K562 (cell line): ENCODE results near the gene LGALS8. TPM values are rescaled to one million over a fixed set of nuclear protein-coding genes. Genes with fewer than 3 reads are reported as not detected.

Experiments used
- ELF4 ChIP-seq: fragments of 450-650 bp; formaldehyde crosslinking; IDR thresholded peaks from 2 replicates; pipeline ENCODE4 v1.4.0; 2022; ENCODE audit warnings: missing genetic modification characterization
- NFE2 ChIP-seq: IDR thresholded peaks from 2 replicates; pipeline ENCODE4 v1.6.1; 2014; ENCODE audit warnings: antibody characterized with exemption, low read depth
- NFIC ChIP-seq: fragments of 450-650 bp; IDR thresholded peaks from 2 replicates; pipeline ENCODE4 v1.6.1; 2017; ENCODE audit warnings: mild to moderate bottlenecking, inconsistent platforms
- NR2F6 ChIP-seq: fragments of 450-650 bp; formaldehyde crosslinking; IDR thresholded peaks from 2 replicates; pipeline ENCODE4 v1.4.0; 2020; ENCODE audit warnings: mild to moderate bottlenecking
- SMAD3 ChIP-seq: fragments of 450-650 bp; formaldehyde crosslinking; conservative IDR thresholded peaks from 2 replicates; pipeline ENCODE4 v1.4.0; 2020; ENCODE audit warnings: mild to moderate bottlenecking
- STAG1 ChIP-seq: sonication (generic); formaldehyde crosslinking; IDR thresholded peaks from 2 replicates; pipeline ENCODE4 v1.5.0; 2020; ENCODE audit warnings: missing genetic modification reagents, borderline replicate concordance
- polyA plus RNA-seq, 8 experiments: library from polyadenylated mRNA; depleted of rRNA in 4 of 8; stranded (reverse) in 5 of 8; unstranded in 3 of 8; fragments of >200 nt; fragmentation: Nextera tagmentation in 2 of 8; fragmentation: Illumina TruSeq in 1 of 8; extraction: Ambion mirVana in 2 of 8; extraction: Trizol in 1 of 8; gene quantifications; 2 replicates each; pipeline versions ENCODE4 v1.2.1 to v1.2.3, GENCODE V29; 2011 to 2014; ENCODE audit warnings: inconsistent platforms in 1 of 8, missing spikeins in 1 of 8
- total RNA-seq, 7 experiments: library from RNA; depleted of rRNA in 6 of 7; stranded (reverse); fragments of >200 nt in 6 of 7; fragmentation: Illumina TruSeq in 2 of 7; extraction: Trizol in 2 of 7; gene quantifications; 2 replicates each; pipeline versions ENCODE4 v1.2.1 to v1.2.3, GENCODE V29; 2011 to 2021; ENCODE audit warnings: low replicate concordance in 1 of 7
- TF ChIP-seq, protein P1 (sequence below): sonication (generic); formaldehyde crosslinking; IDR thresholded peaks from 2 replicates; pipeline ENCODE4 v1.8.1; 2023; ENCODE audit warnings: mild to moderate bottlenecking, missing genetic modification reagents
- TF ChIP-seq, protein P2 (sequence below): fragments of 450-650 bp; IDR thresholded peaks from 2 replicates; pipeline ENCODE4 v1.7.1; 2018; ENCODE audit warnings: mild to moderate bottlenecking, low read depth; ENCODE audit not compliant: partially characterized antibody
- TF ChIP-seq, protein P3 (sequence below): sonication (generic); IDR thresholded peaks from 2 replicates; pipeline ENCODE4 v1.6.1; 2016
- TF ChIP-seq, protein P4 (sequence below): sonication (generic); formaldehyde crosslinking; IDR thresholded peaks from 2 replicates; pipeline ENCODE4 v1.8.0; 2022; ENCODE audit warnings: mild to moderate bottlenecking, missing genetic modification reagents
- TF ChIP-seq, protein P5 (sequence below): fragments of 250-450 bp; sonication (Bioruptor Pico); IDR thresholded peaks from 2 replicates; pipeline ENCODE4 v1.4.0; 2020; ENCODE audit warnings: mild to moderate bottlenecking
- TF ChIP-seq, protein P6 (sequence below): fragments of 250-450 bp; sonication (Bioruptor Pico); IDR thresholded peaks from 2 replicates; pipeline ENCODE4 v1.8.0; 2021; ENCODE audit warnings: mild to moderate bottlenecking, moderate library complexity

LGALS8 gene
- total and polyA plus RNA-seq, 9 of the 15 experiments (the other 6 are each of a cell fraction or from before 2014, with no cell fraction given): 57.4 to 87.7 (median 70.3) TPM

DNA sequence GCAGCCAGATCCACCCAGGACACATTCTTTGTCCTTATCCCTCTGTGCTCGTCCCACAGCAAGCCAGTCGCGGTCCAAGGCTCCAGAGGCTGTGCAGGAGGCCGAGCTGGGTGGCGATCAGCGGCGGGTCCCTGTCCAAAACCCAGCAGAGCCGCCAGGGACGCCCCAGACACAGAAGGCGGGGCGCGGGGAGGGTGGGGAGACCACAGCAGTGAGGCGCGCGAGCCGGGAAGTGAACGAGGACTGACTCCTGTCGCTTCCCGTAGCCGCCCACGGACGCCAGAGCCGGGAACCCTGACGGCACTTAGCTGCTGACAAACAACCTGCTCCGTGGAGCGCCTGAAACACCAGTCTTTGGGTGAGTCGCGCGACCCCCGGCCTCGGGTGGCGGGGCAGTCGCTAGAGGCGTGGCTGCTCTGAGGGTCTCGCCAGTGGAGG, at the start of gene LGALS8 (continued):
- TF ChIP-seq, protein P1, sequence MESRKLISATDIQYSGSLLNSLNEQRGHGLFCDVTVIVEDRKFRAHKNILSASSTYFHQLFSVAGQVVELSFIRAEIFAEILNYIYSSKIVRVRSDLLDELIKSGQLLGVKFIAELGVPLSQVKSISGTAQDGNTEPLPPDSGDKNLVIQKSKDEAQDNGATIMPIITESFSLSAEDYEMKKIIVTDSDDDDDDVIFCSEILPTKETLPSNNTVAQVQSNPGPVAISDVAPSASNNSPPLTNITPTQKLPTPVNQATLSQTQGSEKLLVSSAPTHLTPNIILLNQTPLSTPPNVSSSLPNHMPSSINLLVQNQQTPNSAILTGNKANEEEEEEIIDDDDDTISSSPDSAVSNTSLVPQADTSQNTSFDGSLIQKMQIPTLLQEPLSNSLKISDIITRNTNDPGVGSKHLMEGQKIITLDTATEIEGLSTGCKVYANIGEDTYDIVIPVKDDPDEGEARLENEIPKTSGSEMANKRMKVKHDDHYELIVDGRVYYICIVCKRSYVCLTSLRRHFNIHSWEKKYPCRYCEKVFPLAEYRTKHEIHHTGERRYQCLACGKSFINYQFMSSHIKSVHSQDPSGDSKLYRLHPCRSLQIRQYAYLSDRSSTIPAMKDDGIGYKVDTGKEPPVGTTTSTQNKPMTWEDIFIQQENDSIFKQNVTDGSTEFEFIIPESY (CRISPR knock-in tag): no peak
- TF ChIP-seq NR2F6 (CRISPR knock-in tag) (no peak), ELF4 (CRISPR knock-in tag) (no peak), STAG1 (CRISPR knock-in tag) (no peak), NFIC (no peak; the same call in 1 of the 2 replicates), SMAD3 (CRISPR knock-in tag) (no peak), NFE2 (no peak)
- TF ChIP-seq, protein P2, sequence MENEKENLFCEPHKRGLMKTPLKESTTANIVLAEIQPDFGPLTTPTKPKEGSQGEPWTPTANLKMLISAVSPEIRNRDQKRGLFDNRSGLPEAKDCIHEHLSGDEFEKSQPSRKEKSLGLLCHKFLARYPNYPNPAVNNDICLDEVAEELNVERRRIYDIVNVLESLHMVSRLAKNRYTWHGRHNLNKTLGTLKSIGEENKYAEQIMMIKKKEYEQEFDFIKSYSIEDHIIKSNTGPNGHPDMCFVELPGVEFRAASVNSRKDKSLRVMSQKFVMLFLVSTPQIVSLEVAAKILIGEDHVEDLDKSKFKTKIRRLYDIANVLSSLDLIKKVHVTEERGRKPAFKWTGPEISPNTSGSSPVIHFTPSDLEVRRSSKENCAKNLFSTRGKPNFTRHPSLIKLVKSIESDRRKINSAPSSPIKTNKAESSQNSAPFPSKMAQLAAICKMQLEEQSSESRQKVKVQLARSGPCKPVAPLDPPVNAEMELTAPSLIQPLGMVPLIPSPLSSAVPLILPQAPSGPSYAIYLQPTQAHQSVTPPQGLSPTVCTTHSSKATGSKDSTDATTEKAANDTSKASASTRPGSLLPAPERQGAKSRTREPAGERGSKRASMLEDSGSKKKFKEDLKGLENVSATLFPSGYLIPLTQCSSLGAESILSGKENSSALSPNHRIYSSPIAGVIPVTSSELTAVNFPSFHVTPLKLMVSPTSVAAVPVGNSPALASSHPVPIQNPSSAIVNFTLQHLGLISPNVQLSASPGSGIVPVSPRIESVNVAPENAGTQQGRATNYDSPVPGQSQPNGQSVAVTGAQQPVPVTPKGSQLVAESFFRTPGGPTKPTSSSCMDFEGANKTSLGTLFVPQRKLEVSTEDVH: no peak
- TF ChIP-seq, protein P3, sequence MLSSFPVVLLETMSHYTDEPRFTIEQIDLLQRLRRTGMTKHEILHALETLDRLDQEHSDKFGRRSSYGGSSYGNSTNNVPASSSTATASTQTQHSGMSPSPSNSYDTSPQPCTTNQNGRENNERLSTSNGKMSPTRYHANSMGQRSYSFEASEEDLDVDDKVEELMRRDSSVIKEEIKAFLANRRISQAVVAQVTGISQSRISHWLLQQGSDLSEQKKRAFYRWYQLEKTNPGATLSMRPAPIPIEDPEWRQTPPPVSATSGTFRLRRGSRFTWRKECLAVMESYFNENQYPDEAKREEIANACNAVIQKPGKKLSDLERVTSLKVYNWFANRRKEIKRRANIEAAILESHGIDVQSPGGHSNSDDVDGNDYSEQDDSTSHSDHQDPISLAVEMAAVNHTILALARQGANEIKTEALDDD: no peak
- TF ChIP-seq, protein P4, sequence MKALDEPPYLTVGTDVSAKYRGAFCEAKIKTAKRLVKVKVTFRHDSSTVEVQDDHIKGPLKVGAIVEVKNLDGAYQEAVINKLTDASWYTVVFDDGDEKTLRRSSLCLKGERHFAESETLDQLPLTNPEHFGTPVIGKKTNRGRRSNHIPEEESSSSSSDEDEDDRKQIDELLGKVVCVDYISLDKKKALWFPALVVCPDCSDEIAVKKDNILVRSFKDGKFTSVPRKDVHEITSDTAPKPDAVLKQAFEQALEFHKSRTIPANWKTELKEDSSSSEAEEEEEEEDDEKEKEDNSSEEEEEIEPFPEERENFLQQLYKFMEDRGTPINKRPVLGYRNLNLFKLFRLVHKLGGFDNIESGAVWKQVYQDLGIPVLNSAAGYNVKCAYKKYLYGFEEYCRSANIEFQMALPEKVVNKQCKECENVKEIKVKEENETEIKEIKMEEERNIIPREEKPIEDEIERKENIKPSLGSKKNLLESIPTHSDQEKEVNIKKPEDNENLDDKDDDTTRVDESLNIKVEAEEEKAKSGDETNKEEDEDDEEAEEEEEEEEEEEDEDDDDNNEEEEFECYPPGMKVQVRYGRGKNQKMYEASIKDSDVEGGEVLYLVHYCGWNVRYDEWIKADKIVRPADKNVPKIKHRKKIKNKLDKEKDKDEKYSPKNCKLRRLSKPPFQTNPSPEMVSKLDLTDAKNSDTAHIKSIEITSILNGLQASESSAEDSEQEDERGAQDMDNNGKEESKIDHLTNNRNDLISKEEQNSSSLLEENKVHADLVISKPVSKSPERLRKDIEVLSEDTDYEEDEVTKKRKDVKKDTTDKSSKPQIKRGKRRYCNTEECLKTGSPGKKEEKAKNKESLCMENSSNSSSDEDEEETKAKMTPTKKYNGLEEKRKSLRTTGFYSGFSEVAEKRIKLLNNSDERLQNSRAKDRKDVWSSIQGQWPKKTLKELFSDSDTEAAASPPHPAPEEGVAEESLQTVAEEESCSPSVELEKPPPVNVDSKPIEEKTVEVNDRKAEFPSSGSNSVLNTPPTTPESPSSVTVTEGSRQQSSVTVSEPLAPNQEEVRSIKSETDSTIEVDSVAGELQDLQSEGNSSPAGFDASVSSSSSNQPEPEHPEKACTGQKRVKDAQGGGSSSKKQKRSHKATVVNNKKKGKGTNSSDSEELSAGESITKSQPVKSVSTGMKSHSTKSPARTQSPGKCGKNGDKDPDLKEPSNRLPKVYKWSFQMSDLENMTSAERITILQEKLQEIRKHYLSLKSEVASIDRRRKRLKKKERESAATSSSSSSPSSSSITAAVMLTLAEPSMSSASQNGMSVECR (CRISPR knock-in tag): no peak
- TF ChIP-seq, protein P5, sequence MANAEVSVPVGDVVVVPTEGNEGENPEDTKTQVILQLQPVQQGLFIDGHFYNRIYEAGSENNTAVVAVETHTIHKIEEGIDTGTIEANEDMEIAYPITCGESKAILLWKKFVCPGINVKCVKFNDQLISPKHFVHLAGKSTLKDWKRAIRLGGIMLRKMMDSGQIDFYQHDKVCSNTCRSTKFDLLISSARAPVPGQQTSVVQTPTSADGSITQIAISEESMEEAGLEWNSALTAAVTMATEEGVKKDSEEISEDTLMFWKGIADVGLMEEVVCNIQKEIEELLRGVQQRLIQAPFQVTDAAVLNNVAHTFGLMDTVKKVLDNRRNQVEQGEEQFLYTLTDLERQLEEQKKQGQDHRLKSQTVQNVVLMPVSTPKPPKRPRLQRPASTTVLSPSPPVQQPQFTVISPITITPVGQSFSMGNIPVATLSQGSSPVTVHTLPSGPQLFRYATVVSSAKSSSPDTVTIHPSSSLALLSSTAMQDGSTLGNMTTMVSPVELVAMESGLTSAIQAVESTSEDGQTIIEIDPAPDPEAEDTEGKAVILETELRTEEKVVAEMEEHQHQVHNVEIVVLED (CRISPR knock-in tag): peak; percentile 76
- TF ChIP-seq, protein P6, sequence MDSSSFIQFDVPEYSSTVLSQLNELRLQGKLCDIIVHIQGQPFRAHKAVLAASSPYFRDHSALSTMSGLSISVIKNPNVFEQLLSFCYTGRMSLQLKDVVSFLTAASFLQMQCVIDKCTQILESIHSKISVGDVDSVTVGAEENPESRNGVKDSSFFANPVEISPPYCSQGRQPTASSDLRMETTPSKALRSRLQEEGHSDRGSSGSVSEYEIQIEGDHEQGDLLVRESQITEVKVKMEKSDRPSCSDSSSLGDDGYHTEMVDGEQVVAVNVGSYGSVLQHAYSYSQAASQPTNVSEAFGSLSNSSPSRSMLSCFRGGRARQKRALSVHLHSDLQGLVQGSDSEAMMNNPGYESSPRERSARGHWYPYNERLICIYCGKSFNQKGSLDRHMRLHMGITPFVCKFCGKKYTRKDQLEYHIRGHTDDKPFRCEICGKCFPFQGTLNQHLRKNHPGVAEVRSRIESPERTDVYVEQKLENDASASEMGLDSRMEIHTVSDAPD (CRISPR knock-in tag): no peak
